GM23338 (cell line): ENCODE results near the gene PMVK. TPM values are rescaled to one million over a fixed set of nuclear protein-coding genes. Genes with fewer than 3 reads are reported as not detected.

Source experiments
- ATAC-seq: fragments of 200-7000 bp; cut with Tn5 transposase; 3 replicates; pipeline ENCODE4 v1.9.1; 2020
- DNase-seq: peaks from one replicate; pipeline ENCODE4 v3.0.0-alpha.2; 2015; ENCODE audit warnings: low spot score
- H2AFZ ChIP-seq: fragments of 200-600 bp; sonication (generic); 2 replicates; pipeline ENCODE4 v1.8.0; 2016; ENCODE audit warnings: antibody characterized with exemption, mild to moderate bottlenecking, moderate library complexity
- H3F3A ChIP-seq: fragments of 200-600 bp; sonication (generic); replicated peaks from 2 replicates; pipeline ENCODE4 v1.8.0; 2017; ENCODE audit warnings: antibody characterized with exemption, mixed run types, low read depth
- H3K27ac ChIP-seq: fragments of 200-600 bp; sonication (generic); 2 replicates; pipeline ENCODE4 v1.6.1; 2016; ENCODE audit warnings: low read depth
- H3K27me3 ChIP-seq: fragments of 200-600 bp; sonication (generic); 2 replicates; pipeline ENCODE4 v1.8.0; 2016; ENCODE audit warnings: mild to moderate bottlenecking, mixed run types, moderate library complexity; ENCODE audit not compliant: insufficient read depth
- H3K36me3 ChIP-seq: fragments of 200-600 bp; sonication (generic); 2 replicates; pipeline ENCODE4 v1.8.0; 2016; ENCODE audit warnings: mild to moderate bottlenecking; ENCODE audit not compliant: insufficient read depth
- H3K4me1 ChIP-seq: fragments of 200-600 bp; sonication (generic); 2 replicates; pipeline ENCODE4 v1.8.0; 2016; ENCODE audit warnings: mild to moderate bottlenecking, moderate library complexity; ENCODE audit not compliant: insufficient read depth
- H3K4me2 ChIP-seq: fragments of 200-600 bp; sonication (generic); 2 replicates; pipeline ENCODE4 v1.7.1; 2017; ENCODE audit warnings: mixed run types
- H3K4me3 ChIP-seq: fragments of 200-600 bp; sonication (generic); 2 replicates; pipeline ENCODE4 v1.6.1; 2016; ENCODE audit warnings: mixed run types
- H3K79me2 ChIP-seq: fragments of 200-600 bp; sonication (generic); replicated peaks from 2 replicates; pipeline ENCODE4 v1.8.0; 2017; ENCODE audit warnings: mild to moderate bottlenecking; ENCODE audit not compliant: insufficient read depth
- H3K9me2 ChIP-seq: fragments of 200-600 bp; sonication (generic); 2 replicates; pipeline ENCODE4 v1.8.0; 2017; ENCODE audit not compliant: insufficient read depth
- H4K20me1 ChIP-seq: fragments of 200-600 bp; sonication (generic); replicated peaks from 2 replicates; pipeline ENCODE4 v1.8.0; 2017; ENCODE audit warnings: mild to moderate bottlenecking; ENCODE audit not compliant: insufficient read depth
- H3K27ac Mint-ChIP-seq: 2 replicates; pipeline ENCODE4 v1.8.0; 2020; ENCODE audit warnings: inconsistent platforms, mild to moderate bottlenecking, moderate library complexity, mixed read lengths
- H3K27me3 Mint-ChIP-seq: 3 replicates; pipeline ENCODE4 v1.8.0; 2022; ENCODE audit warnings: low read depth, mild to moderate bottlenecking, moderate library complexity, mixed read lengths, inconsistent platforms; ENCODE audit not compliant: insufficient read depth, poor library complexity
- H3K36me3 Mint-ChIP-seq: 3 replicates; pipeline ENCODE4 v1.8.0; 2021; ENCODE audit warnings: low read depth, mild to moderate bottlenecking, inconsistent platforms, moderate library complexity, mixed read lengths
- H3K4me1 Mint-ChIP-seq: 3 replicates; pipeline ENCODE4 v1.8.0; 2020; ENCODE audit warnings: mild to moderate bottlenecking, inconsistent platforms, mixed read lengths
- H3K4me3 Mint-ChIP-seq: 3 replicates; pipeline ENCODE4 v1.8.0; 2021; ENCODE audit warnings: moderate library complexity, mild to moderate bottlenecking, inconsistent platforms, mixed read lengths
- H3K9me3 Mint-ChIP-seq: 3 replicates; pipeline ENCODE4 v1.8.0; 2020; ENCODE audit warnings: moderate library complexity, mild to moderate bottlenecking, inconsistent platforms, mixed read lengths
- CREB1 ChIP-seq: fragments of 250-450 bp; sonication (Bioruptor Pico); IDR thresholded peaks from 2 replicates; pipeline ENCODE4 v1.5.0; 2020; ENCODE audit warnings: low read depth, mild to moderate bottlenecking, moderate library complexity
- CTCF ChIP-seq, 2 experiments: fragments of 200-600 bp in 1 of 2; sonication (generic) in 1 of 2; conservative IDR thresholded peaks; 2 replicates each; pipeline versions ENCODE4 v1.5.1 to v1.6.1; 2016 to 2017; ENCODE audit warnings: antibody characterized with exemption in 2 of 2, low read depth in 2 of 2, mild to moderate bottlenecking in 2 of 2, moderate library complexity in 1 of 2
- ETS1 ChIP-seq: IDR thresholded peaks from 2 replicates; pipeline ENCODE4 v1.6.1; 2016; ENCODE audit warnings: antibody characterized with exemption
- EZH2 ChIP-seq: fragments of 200-600 bp; sonication (generic); IDR thresholded peaks from one replicate; pipeline ENCODE4 v1.8.0; 2017; ENCODE audit warnings: antibody characterized with exemption, mild to moderate bottlenecking, low read depth; ENCODE audit not compliant: unreplicated experiment
- EZH2phosphoT487 ChIP-seq: fragments of 200-600 bp; sonication (generic); IDR thresholded peaks from one replicate; pipeline ENCODE4 v1.8.1; 2018; ENCODE audit warnings: antibody characterized with exemption; ENCODE audit not compliant: unreplicated experiment
- JUNB ChIP-seq: IDR thresholded peaks from one replicate; pipeline ENCODE4 v1.6.1; 2016; ENCODE audit warnings: antibody characterized with exemption; ENCODE audit not compliant: unreplicated experiment
- NANOG ChIP-seq: IDR thresholded peaks from 2 replicates; pipeline ENCODE4 v1.6.1; 2016; ENCODE audit warnings: antibody characterized with exemption, borderline replicate concordance
- POLR2AphosphoS5 ChIP-seq: IDR thresholded peaks from 2 replicates; pipeline ENCODE4 v1.6.1; 2016; ENCODE audit warnings: antibody characterized with exemption, low read depth
- REST ChIP-seq: IDR thresholded peaks from one replicate; pipeline ENCODE4 v1.6.1; 2018; ENCODE audit warnings: antibody characterized with exemption; ENCODE audit not compliant: unreplicated experiment
- ZNF114 ChIP-seq: fragments of 250-450 bp; sonication (Bioruptor Pico); IDR thresholded peaks from 2 replicates; pipeline ENCODE4 v1.5.0; 2020; ENCODE audit warnings: mild to moderate bottlenecking, moderate library complexity
- ZNF462 ChIP-seq: fragments of 250-450 bp; sonication (Bioruptor Pico); IDR thresholded peaks from 2 replicates; pipeline ENCODE4 v1.5.0; 2020; ENCODE audit warnings: mild to moderate bottlenecking, moderate library complexity
- polyA plus RNA-seq: library from polyadenylated mRNA; unstranded; fragments of >200 nt; fragmentation: Nextera tagmentation; extraction: Ambion mirVana; gene quantifications from 2 replicates; pipeline ENCODE4 v1.2.1, GENCODE V29; 2016
- total RNA-seq: library from RNA; depleted of rRNA; stranded (reverse); fragments of >200 nt; shearing (Covaris generic); gene quantifications from 2 replicates; pipeline ENCODE4 v1.2.3, GENCODE V29; 2014

Gene PMVK
- total and polyA plus RNA-seq, 2 experiments from 2014 or later = 8.1 to 25.0 TPM

- Histone ChIP-seq H3F3A (peaks cover 7% of the 10 kb centered on the region; the same call in 1 of the 2 replicates), H3K4me3 (no peak overlapping the region), H3K27me3 (no peaks in the 10 kb centered on the region), H3K9me2 (no peaks in the 10 kb centered on the region), H3K27ac (no peak overlapping the region), H3K79me2 (no peaks in the 10 kb centered on the region), H3K4me2 (no peak overlapping the region), H3K4me1 (peaks cover 19% of the 10 kb centered on the region), H4K20me1 (peaks cover 3% of the 10 kb centered on the region; the same call in 1 of the 2 replicates), H3K36me3 (no peaks in the 10 kb centered on the region), H2AFZ (no peak overlapping the region)
- H3K4me1 Mint-ChIP-seq = peaks cover 43% of the 10 kb centered on the region
- peaks cover 28% of the 10 kb centered on the region for H3K27me3 Mint-ChIP-seq
- no peaks in the 10 kb centered on the region; the same call in 2 of the 3 replicates for H3K36me3 Mint-ChIP-seq
- H3K4me3 Mint-ChIP-seq = no peak overlapping the region; the same call in 2 of the 3 replicates
- H3K9me3 Mint-ChIP-seq = no peaks in the 10 kb centered on the region
- DNase-seq (no peak), ATAC-seq (no peak)
- no peak for TF ChIP-seq NANOG
- no peak for TF ChIP-seq EZH2
- no peak for TF ChIP-seq CTCF (conservative IDR thresholded peaks at IDR 0.05; ENCODE audit: low read depth in 2 of 2)
- no peak for TF ChIP-seq REST
- TF ChIP-seq JUNB = no peak
- TF ChIP-seq EZH2phosphoT487 = no peak
- TF ChIP-seq ZNF114 (CRISPR knock-in tag) = no peak
- no peak for TF ChIP-seq ETS1
- TF ChIP-seq ZNF462 (CRISPR knock-in tag) = no peak
- no peak for TF ChIP-seq CREB1 (CRISPR knock-in tag)
- no peak for TF ChIP-seq POLR2AphosphoS5
- no peak overlapping the region for H3K27ac Mint-ChIP-seq
These were observed 15.6 kb upstream of the PMVK start for GRCh38 chr1:154951901-154952657.
